ENCODE measurements around the gene HOXA11. TPM values are rescaled to one million over a fixed set of nuclear protein-coding genes. Genes with fewer than 3 reads are reported as not detected.

HOXA11 gene
- total and polyA plus RNA-seq, 8 donors = 5.2 TPM; not detected in 7

DNA sequence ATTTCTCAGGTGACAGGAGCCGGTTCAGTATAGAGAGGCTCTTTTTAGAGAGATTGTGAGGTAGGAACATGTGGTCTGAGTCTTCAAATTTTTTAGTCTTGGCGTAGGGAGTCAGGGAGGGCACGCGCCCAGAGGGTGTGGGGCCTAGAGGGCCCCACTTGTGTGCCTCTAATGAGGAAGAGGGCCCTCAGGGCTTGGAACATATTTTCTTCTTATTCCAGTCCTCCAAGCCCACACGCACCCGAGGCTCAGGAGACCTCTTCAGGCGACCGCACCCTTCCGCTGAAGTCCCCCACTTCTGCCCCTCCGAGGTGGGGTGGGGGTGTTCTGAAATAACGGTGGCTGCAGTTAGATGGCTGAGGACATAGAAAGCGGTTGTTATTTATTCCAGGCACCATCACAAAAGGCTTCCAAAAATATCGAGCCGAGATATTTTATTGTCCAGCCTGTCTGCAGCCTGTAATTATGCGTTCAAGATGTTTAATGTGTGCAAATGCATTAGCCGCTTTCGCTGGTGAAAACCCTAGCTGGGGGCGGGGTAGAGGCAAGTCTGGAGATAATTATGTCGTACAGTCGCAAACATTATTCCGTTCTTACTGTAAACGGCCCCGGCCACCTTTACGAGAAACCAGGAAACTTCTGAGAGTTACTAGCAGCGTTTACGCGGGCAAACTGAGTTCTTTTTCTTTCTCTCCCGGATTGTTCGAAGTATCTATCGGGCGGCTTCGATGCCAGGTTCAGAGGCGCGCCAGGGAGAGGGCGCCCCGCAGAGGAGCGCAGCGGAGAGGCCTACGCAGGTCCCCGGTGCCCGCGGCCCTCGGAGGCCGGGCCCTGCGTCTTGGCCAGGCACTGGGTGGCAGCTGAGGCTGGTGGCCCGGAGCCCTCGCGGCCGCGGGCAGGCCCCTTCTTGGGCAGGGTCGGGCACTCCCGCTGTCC lies 27.7 kb upstream of the HOXA11 start:
- no peaks in the 10 kb centered on the region for H3K36me3 ChIP-seq
- TF ChIP-seq EP300 (IDR thresholded peaks at IDR 0.05) = no peak
- TF ChIP-seq, protein P1, sequence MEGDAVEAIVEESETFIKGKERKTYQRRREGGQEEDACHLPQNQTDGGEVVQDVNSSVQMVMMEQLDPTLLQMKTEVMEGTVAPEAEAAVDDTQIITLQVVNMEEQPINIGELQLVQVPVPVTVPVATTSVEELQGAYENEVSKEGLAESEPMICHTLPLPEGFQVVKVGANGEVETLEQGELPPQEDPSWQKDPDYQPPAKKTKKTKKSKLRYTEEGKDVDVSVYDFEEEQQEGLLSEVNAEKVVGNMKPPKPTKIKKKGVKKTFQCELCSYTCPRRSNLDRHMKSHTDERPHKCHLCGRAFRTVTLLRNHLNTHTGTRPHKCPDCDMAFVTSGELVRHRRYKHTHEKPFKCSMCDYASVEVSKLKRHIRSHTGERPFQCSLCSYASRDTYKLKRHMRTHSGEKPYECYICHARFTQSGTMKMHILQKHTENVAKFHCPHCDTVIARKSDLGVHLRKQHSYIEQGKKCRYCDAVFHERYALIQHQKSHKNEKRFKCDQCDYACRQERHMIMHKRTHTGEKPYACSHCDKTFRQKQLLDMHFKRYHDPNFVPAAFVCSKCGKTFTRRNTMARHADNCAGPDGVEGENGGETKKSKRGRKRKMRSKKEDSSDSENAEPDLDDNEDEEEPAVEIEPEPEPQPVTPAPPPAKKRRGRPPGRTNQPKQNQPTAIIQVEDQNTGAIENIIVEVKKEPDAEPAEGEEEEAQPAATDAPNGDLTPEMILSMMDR (IDR thresholded peaks at IDR 0.05) = no peak
- TF ChIP-seq POLR2AphosphoS5 (IDR thresholded peaks at IDR 0.05) = no peak
- TF ChIP-seq POLR2A (IDR thresholded peaks at IDR 0.05) = no peak
- DNase-seq = no peak
- intact Hi-C loops (cut with DNase I; ENCODE audit: low total_unique reads) = no loop called here
- H3K4me1 ChIP-seq = peaks cover 13 to 26% (median 19%) of the 10 kb centered on the region in 4 donors
- H3K4me3 ChIP-seq = no peak overlapping the region
- H3K27ac ChIP-seq = no peak overlapping the region
- peaks cover 19 to 100% (median 69%) of the 10 kb centered on the region in 3 donors for H3K27me3 ChIP-seq
- no peaks in the 10 kb centered on the region for H3K9me3 ChIP-seq
- WGBS, 5 donors = 8 to 20% (median 12%) methylated on average over 23 to 52 of the region's 52 CpGs

DNA sequence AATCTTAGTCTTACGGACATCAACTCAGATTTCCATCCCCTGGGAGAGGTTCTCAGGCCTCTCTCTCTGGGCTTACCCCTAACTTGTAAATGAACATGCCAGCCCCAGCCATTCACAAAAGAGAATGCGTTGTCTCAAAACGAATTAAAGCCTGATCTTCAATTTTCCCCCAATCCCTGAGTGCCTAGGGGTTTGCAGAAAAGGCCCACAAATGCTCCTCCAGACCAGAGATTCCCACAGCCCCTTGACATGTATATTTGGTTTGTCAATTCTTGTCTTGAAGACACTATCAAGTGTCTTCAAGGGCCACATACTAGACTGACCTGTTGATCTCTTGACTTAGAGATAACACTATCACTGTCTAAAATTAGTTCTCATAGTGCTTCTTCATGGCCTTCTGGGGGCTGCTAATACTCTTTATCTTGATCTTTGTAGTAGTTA lies 26.8 kb upstream of the HOXA11 start:
- H3K36me3 ChIP-seq = no peaks in the 10 kb centered on the region
- 18 to 39% (median 24%) methylated on average over 3 of the region's 3 CpGs for WGBS, 5 donors
- H3K27ac ChIP-seq = no peak overlapping the region
- no peak for DNase-seq
- H3K4me3 ChIP-seq = no peak overlapping the region
- intact Hi-C loops (cut with DNase I; ENCODE audit: low total_unique reads) = no loop called here
- peaks cover 19 to 100% (median 76%) of the 10 kb centered on the region in 3 donors for H3K27me3 ChIP-seq
- TF ChIP-seq, protein P1 (IDR thresholded peaks at IDR 0.05) = no peak
- TF ChIP-seq EP300 (IDR thresholded peaks at IDR 0.05) (no peak), POLR2AphosphoS5 (IDR thresholded peaks at IDR 0.05) (no peak), POLR2A (IDR thresholded peaks at IDR 0.05) (no peak)
- peaks cover 13 to 26% (median 19%) of the 10 kb centered on the region in 4 donors for H3K4me1 ChIP-seq
- H3K9me3 ChIP-seq = no peaks in the 10 kb centered on the region

DNA sequence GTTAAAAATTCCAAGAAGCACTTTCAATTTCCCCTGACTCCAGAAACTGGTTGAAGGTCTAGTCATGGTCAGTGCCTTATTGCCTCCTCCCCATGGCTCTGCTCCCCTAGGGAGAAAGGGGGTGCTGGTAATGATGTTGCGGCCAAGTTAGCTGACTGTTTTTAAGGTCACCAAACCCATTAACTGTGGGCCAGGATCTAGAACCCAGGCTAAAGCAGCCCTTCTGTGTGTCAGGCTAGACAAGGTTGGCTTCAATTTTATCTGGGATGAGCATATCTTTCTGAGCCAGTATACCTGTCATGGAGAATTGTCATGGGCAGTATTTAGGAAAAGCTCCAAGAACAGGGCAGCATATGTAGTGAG lies 26.0 kb upstream of the HOXA11 start:
- TF ChIP-seq POLR2A (IDR thresholded peaks at IDR 0.05) (no peak), POLR2AphosphoS5 (IDR thresholded peaks at IDR 0.05) (no peak), EP300 (IDR thresholded peaks at IDR 0.05) (no peak)
- TF ChIP-seq, protein P1 (IDR thresholded peaks at IDR 0.05) = no peak
- WGBS, 5 donors = 64 to 87% (median 74%) methylated on average over 1 of the region's 1 CpG
- Histone ChIP-seq H3K9me3 (no peaks in the 10 kb centered on the region), H3K4me3 (peak overlapping the region in 1 of 4 donors; percentile 27), H3K4me1 (peaks cover 13 to 26% (median 19%) of the 10 kb centered on the region in 4 donors), H3K36me3 (no peaks in the 10 kb centered on the region), H3K27ac (no peak overlapping the region), H3K27me3 (peaks cover 25 to 100% (median 82%) of the 10 kb centered on the region in 3 donors)
- intact Hi-C loops (cut with DNase I; ENCODE audit: low total_unique reads) = no loop called here
- DNase-seq = no peak

GRCh38 chr7:27210441-27211083 lies 25.5 kb upstream of the HOXA11 start:
- no peak overlapping the region for H3K27ac ChIP-seq
- intact Hi-C loops (cut with DNase I; ENCODE audit: low total_unique reads) = no loop called here
- no peaks in the 10 kb centered on the region for H3K36me3 ChIP-seq
- TF ChIP-seq POLR2A (IDR thresholded peaks at IDR 0.05) = no peak
- no peak for TF ChIP-seq EP300 (IDR thresholded peaks at IDR 0.05)
- no peak for TF ChIP-seq POLR2AphosphoS5 (IDR thresholded peaks at IDR 0.05)
- TF ChIP-seq, protein P1 (IDR thresholded peaks at IDR 0.05) = peak in 5 of 7 experiments; percentile 20 to 78 (median 61)
- H3K4me3 ChIP-seq = peak overlapping the region; percentile 7 to 29 (median 24)
- WGBS, 5 donors = 7 to 13% (median 9%) methylated on average over 26 to 32 of the region's 32 CpGs
- peak in 1 of 2 donors; percentile 71 for DNase-seq
- peaks cover 0 to 4% (median 0%) of the 10 kb centered on the region in 4 donors for H3K9me3 ChIP-seq
- H3K27me3 ChIP-seq = peaks cover 30 to 100% (median 87%) of the 10 kb centered on the region in 3 donors
- peaks cover 13 to 30% (median 21%) of the 10 kb centered on the region in 4 donors for H3K4me1 ChIP-seq
